T-cell (primary cell): Measurements from ENCODE around the gene PRKAG2. TPM values are rescaled to one million over a fixed set of nuclear protein-coding genes. Genes with fewer than 3 reads are reported as not detected.

Experiments used
- ATAC-seq, 4 experiments: fragments of 200-7000 bp in 3 of 4; fragments of 150-1000 bp in 1 of 4; cut with Tn5 transposase; replicated peaks in 1 of 4; 1 replicate in 3 of 4; 2 replicates in 1 of 4; pipeline ENCODE4 v1.10.0; 2021; ENCODE audit warnings: moderate library complexity in 3 of 4, mild to moderate bottlenecking in 2 of 4, moderate number of reproducible peaks in 1 of 4
- CTCF ChIA-PET, 2 donors: fragments of 300-600 bp; sonication (Branson Sonifier 250); formaldehyde crosslinking; loops; one replicate each; lab custom pipeline; 2022; ENCODE audit warnings: antibody characterized with exemption in 2 of 2; lab: Charles Lee
- POLR2A ChIA-PET, 2 donors: fragments of 300-600 bp; sonication (Branson Sonifier 250); formaldehyde crosslinking; loops; one replicate each; lab custom pipeline; 2022; ENCODE audit warnings: antibody characterized with exemption in 2 of 2; lab: Charles Lee
- DNase-seq, 35 experiments: peaks; one replicate each; pipeline versions ENCODE4 v3.0.0 to v3.0.0-alpha.2; 2013 to 2023
- H3K27ac ChIP-seq: one replicate; pipeline ENCODE4 v1.5.1; 2013; ENCODE audit warnings: low read length
- H3K27me3 ChIP-seq, 2 experiments: replicated peaks in 1 of 2; 1 replicate in 1 of 2; 2 replicates in 1 of 2; pipeline versions ENCODE4 v1.6.1 to v1.7.0; 2013; ENCODE audit warnings: low read length in 1 of 2, mixed read lengths in 1 of 2; ENCODE audit not compliant: control insufficient read depth in 2 of 2, insufficient read depth in 2 of 2; ENCODE audit errors: extremely low read depth in 1 of 2
- H3K36me3 ChIP-seq, 2 donors: 1 replicate in 1 of 2; 2 replicates in 1 of 2; pipeline versions ENCODE4 v1.6.1 to v1.7.0; 2013; ENCODE audit warnings: low read length in 1 of 2; ENCODE audit not compliant: control insufficient read depth in 2 of 2, insufficient read depth in 1 of 2; ENCODE audit errors: extremely low read depth in 1 of 2
- H3K4me1 ChIP-seq, 2 experiments: 1 replicate in 1 of 2; 2 replicates in 1 of 2; pipeline versions ENCODE4 v1.6.1 to v1.7.0; 2013; ENCODE audit warnings: low read length in 2 of 2, mixed read lengths in 1 of 2; ENCODE audit not compliant: insufficient read depth in 2 of 2, control insufficient read depth in 1 of 2; ENCODE audit errors: extremely low read depth in 1 of 2
- H3K4me3 ChIP-seq, 2 donors: 1 replicate in 1 of 2; 2 replicates in 1 of 2; pipeline versions ENCODE4 v1.5.1 to v1.7.0; 2013; ENCODE audit warnings: mild to moderate bottlenecking in 2 of 2, low read length in 1 of 2, moderate library complexity in 1 of 2; ENCODE audit not compliant: control insufficient read depth in 1 of 2; ENCODE audit errors: extremely low read depth in 1 of 2
- H3K9me3 ChIP-seq: 2 replicates; pipeline ENCODE4 v1.7.0; 2013
- H3K27ac Mint-ChIP-seq, 2 donors: one replicate each; pipeline ENCODE4 v1.8.0; 2020 to 2021; ENCODE audit warnings: mild to moderate bottlenecking in 2 of 2, mixed read lengths in 2 of 2
- H3K27me3 Mint-ChIP-seq, 2 donors: one replicate each; pipeline ENCODE4 v1.8.0; 2021 to 2022; ENCODE audit warnings: mixed read lengths in 2 of 2
- H3K36me3 Mint-ChIP-seq: one replicate; pipeline ENCODE4 v1.8.0; 2021; ENCODE audit warnings: mixed read lengths
- H3K4me1 Mint-ChIP-seq, 3 donors: one replicate each; pipeline ENCODE4 v1.8.0; 2020 to 2022; ENCODE audit warnings: mixed read lengths in 3 of 3, mild to moderate bottlenecking in 1 of 3
- H3K4me3 Mint-ChIP-seq, 3 donors: one replicate each; pipeline ENCODE4 v1.8.0; 2020 to 2022; ENCODE audit warnings: mild to moderate bottlenecking in 3 of 3, mixed read lengths in 3 of 3, moderate library complexity in 3 of 3
- H3K9me3 Mint-ChIP-seq, 3 donors: one replicate each; pipeline ENCODE4 v1.8.0; 2020 to 2022; ENCODE audit warnings: mixed read lengths in 3 of 3
- WGBS: methylation state at CpG from one replicate; pipeline ENCODE4 v1.1.5; 2013; ENCODE audit warnings: missing lambda C conversion rate; ENCODE audit not compliant: insufficient coverage; 5-methylcytosine and 5-hydroxymethylcytosine counted together
- total RNA-seq, 35 experiments: library from RNA in 6 of 35; stranded (reverse) in 6 of 35; fragments of 120-200 nt in 1 of 35; gene quantifications; one replicate each; pipeline versions ENCODE4 v1.2.1 to v1.2.4 and lab custom pipeline; 2013 to 2026

PRKAG2 gene
- total RNA-seq, 5 donors from 2014 or later (not counting 1 experiment from before 2014, with no cell fraction given), result 43.0 to 59.9 (median 49.3) TPM

GRCh38 chr7:151903249-151904032, 26.5 kb upstream of the PRKAG2 start:
- Mint-ChIP-seq H3K4me3 (no peak overlapping the region), H3K4me1 (no peaks in the 10 kb centered on the region), H3K27ac (no peak overlapping the region), H3K36me3 (no peaks in the 10 kb centered on the region), H3K9me3 (peaks cover 0 to 7% (median 0%) of the 10 kb centered on the region in 3 donors), H3K27me3 (peaks cover 21 to 36% of the 10 kb centered on the region in 2 donors)
- Histone ChIP-seq H3K4me1 (no peaks in the 10 kb centered on the region), H3K4me3 (no peak overlapping the region), H3K36me3 (no peaks in the 10 kb centered on the region), H3K27me3 (peaks cover 2 to 45% of the 10 kb centered on the region in 2 experiments), H3K27ac (no peak overlapping the region), H3K9me3 (no peaks in the 10 kb centered on the region)
- WGBS, result 86% methylated on average over 6 of the region's 9 CpGs
- ChIA-PET POLR2A (no interaction called here), CTCF (no interaction called here)
- no peak for DNase-seq
- ATAC-seq, result no peak

GRCh38 chr7:151902311-151902710, 25.4 kb upstream of the PRKAG2 start:
- Mint-ChIP-seq H3K9me3 (peaks cover 0 to 7% (median 0%) of the 10 kb centered on the region in 3 donors), H3K4me1 (no peaks in the 10 kb centered on the region), H3K36me3 (no peaks in the 10 kb centered on the region), H3K27ac (no peak overlapping the region), H3K27me3 (peaks cover 25 to 34% of the 10 kb centered on the region in 2 donors), H3K4me3 (no peak overlapping the region)
- peaks cover 2 to 45% of the 10 kb centered on the region in 2 experiments for H3K27me3 ChIP-seq
- POLR2A ChIA-PET, result no interaction called here
- H3K4me3 ChIP-seq, result no peak overlapping the region
- no peaks in the 10 kb centered on the region for H3K36me3 ChIP-seq
- WGBS, result 86% methylated on average over 11 of the region's 17 CpGs
- CTCF ChIA-PET, result no interaction called here
- H3K9me3 ChIP-seq, result no peaks in the 10 kb centered on the region
- ATAC-seq (no peak), DNase-seq (no peak)
- no peaks in the 10 kb centered on the region for H3K4me1 ChIP-seq
- H3K27ac ChIP-seq, result no peak overlapping the region

GRCh38 chr7:151901828-151902227, 24.9 kb upstream of the PRKAG2 start:
- Histone ChIP-seq H3K9me3 (no peaks in the 10 kb centered on the region), H3K36me3 (no peaks in the 10 kb centered on the region), H3K4me1 (no peaks in the 10 kb centered on the region), H3K27me3 (peaks cover 2 to 44% of the 10 kb centered on the region in 2 experiments), H3K4me3 (no peak overlapping the region), H3K27ac (no peak overlapping the region)
- Mint-ChIP-seq H3K4me1 (no peaks in the 10 kb centered on the region), H3K9me3 (peaks cover 0 to 2% (median 0%) of the 10 kb centered on the region in 3 donors), H3K27me3 (peaks cover 20 to 31% of the 10 kb centered on the region in 2 donors), H3K4me3 (no peak overlapping the region), H3K27ac (no peak overlapping the region), H3K36me3 (no peaks in the 10 kb centered on the region)
- no CpG with 5 or more reads among the region's 5 CpGs for WGBS
- ATAC-seq (no peak), DNase-seq (no peak)
- ChIA-PET POLR2A (no interaction called here), CTCF (no interaction called here)

GRCh38 chr7:151900986-151901621, 24.2 kb upstream of the PRKAG2 start:
- DNase-seq (no peak), ATAC-seq (no peak)
- Mint-ChIP-seq H3K4me3 (no peak overlapping the region), H3K27ac (no peak overlapping the region), H3K36me3 (no peaks in the 10 kb centered on the region), H3K27me3 (peaks cover 15 to 32% of the 10 kb centered on the region in 2 donors), H3K4me1 (no peaks in the 10 kb centered on the region), H3K9me3 (no peaks in the 10 kb centered on the region)
- no peaks in the 10 kb centered on the region for H3K9me3 ChIP-seq
- H3K36me3 ChIP-seq, result no peaks in the 10 kb centered on the region
- CTCF ChIA-PET, result no interaction called here
- WGBS, result 88% methylated on average over 14 of the region's 17 CpGs
- no peak overlapping the region for H3K4me3 ChIP-seq
- peaks cover 2 to 52% of the 10 kb centered on the region in 2 experiments for H3K27me3 ChIP-seq
- no peak overlapping the region for H3K27ac ChIP-seq
- POLR2A ChIA-PET, result no interaction called here
- no peaks in the 10 kb centered on the region for H3K4me1 ChIP-seq

- Histone ChIP-seq H3K4me3 (no peak overlapping the region), H3K36me3 (no peaks in the 10 kb centered on the region), H3K9me3 (no peaks in the 10 kb centered on the region), H3K27me3 (peaks cover 2 to 50% of the 10 kb centered on the region in 2 experiments), H3K4me1 (no peaks in the 10 kb centered on the region), H3K27ac (no peak overlapping the region)
- H3K36me3 Mint-ChIP-seq, result no peaks in the 10 kb centered on the region
- H3K4me3 Mint-ChIP-seq, result no peak overlapping the region
- 75% methylated on average over 5 of the region's 5 CpGs for WGBS
- H3K9me3 Mint-ChIP-seq, result no peaks in the 10 kb centered on the region
- peaks cover 15 to 32% of the 10 kb centered on the region in 2 donors for H3K27me3 Mint-ChIP-seq
- H3K27ac Mint-ChIP-seq, result no peak overlapping the region
- DNase-seq (no peak), ATAC-seq (no peak)
- no peaks in the 10 kb centered on the region for H3K4me1 Mint-ChIP-seq
- CTCF ChIA-PET, result no interaction called here
- POLR2A ChIA-PET, result no interaction called here
Measured at GRCh38 chr7:151900591-151900985, 23.7 kb upstream of the PRKAG2 start.

- H3K4me3 ChIP-seq, result no peak overlapping the region
- Mint-ChIP-seq H3K9me3 (no peaks in the 10 kb centered on the region), H3K4me3 (no peak overlapping the region), H3K36me3 (no peaks in the 10 kb centered on the region), H3K27ac (no peak overlapping the region), H3K27me3 (peaks cover 19 to 29% of the 10 kb centered on the region in 2 donors), H3K4me1 (no peaks in the 10 kb centered on the region)
- no peak for DNase-seq
- H3K36me3 ChIP-seq, result no peaks in the 10 kb centered on the region
- ChIA-PET CTCF (no interaction called here), POLR2A (no interaction called here)
- peaks cover 0 to 50% of the 10 kb centered on the region in 2 experiments for H3K27me3 ChIP-seq
- H3K27ac ChIP-seq, result no peak overlapping the region
- no peaks in the 10 kb centered on the region for H3K9me3 ChIP-seq
- no peak for ATAC-seq
- no peaks in the 10 kb centered on the region for H3K4me1 ChIP-seq
- WGBS, result 91% methylated on average over 17 of the region's 18 CpGs
Measured at GRCh38 chr7:151899513-151900360, 22.8 kb upstream of the PRKAG2 start.
